GM19239 (cell line): Measurements from ENCODE around the gene CD79B.

Experiments used
- DNase-seq: peaks from one replicate; pipeline ENCODE4 v3.0.0; 2011; ENCODE audit warnings: low spot score; ENCODE audit not compliant: insufficient read length
- FAIRE-seq: peaks from 2 replicates; lab custom pipeline; 2011; peaks lifted over from hg19 to GRCh38; lab: Jason Lieb, UNC

Gene CD79B

DNA sequence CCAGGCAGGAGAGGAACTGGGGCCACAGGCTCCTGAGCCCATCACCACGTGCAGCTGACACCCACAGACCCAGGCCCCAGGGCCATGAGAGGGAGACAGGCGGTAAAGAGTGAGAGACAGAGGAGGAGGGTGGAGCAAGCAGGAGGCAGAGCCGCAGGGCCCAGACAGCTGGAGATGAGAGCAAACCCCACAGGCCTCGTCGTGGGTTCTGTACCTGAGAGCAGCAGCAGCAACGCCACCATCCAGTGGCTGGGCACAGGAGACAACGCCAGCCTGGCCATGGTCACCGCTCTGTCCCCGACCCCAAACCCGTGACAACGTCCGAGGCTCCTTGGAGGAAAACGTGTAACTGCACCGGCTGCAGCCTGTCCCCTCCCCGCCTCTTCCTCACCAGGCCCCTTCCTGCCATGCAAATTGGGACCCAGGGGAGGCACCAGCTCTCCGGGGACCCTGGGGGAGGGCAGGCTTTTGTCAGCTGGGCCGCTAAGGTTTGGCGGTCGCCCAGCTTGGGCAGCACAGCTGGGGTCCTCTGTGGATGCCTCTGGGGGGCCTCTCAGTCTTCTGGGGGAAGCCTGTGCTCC is at the start of gene CD79B:
CD79B (minus strand) TSS at position 351 of the 581 bp plus-strand sequence; CDS start at position 281, 70 bp downstream.
- FAIRE-seq (peak; percentile 95), DNase-seq (peak; percentile 92)

DNA sequence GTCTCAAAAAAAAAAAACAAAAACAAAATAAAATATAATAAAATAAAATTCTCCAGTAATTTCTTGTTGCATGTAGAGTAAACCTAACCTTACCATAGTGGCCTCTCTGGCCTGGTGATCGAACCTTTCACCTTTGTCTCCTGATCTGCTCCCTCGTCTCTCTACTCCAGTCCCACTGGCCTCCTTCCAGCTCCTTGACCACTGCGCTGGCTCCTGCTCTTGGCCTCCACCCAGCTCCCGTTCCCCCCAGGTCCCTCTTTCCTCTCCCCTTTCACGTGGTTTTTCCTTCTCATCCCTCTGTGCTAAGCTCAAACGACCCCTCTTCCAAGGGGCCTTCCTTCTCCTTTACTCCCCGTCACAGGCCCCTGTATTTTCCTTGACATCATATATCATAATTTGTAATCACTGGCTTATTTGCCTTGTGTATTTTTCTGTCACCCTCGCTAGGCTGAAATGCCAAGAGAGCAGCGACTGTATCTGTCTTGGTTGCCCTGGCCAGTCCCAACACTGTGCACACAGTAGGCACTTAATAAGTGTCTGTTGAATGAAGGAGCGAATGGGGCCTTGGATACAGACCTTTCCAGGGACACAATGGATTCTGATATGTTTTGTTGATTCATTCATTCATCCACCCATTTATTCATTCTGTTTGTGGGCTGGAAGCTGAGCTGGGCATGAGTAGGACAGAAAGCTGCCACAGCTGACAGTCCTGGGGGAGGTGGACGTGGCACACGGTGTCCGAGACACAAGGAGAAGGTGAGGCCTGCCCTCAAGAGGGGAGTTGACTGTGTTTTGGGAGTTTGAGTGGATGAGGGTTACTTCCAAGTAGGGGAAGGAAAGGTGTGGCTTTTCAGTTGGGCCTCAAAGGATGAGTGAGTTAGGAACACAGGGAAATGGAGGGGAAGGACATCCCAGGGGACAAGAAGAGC is 46.4 kb upstream of the CD79B start:
- FAIRE-seq: no peak

DNA sequence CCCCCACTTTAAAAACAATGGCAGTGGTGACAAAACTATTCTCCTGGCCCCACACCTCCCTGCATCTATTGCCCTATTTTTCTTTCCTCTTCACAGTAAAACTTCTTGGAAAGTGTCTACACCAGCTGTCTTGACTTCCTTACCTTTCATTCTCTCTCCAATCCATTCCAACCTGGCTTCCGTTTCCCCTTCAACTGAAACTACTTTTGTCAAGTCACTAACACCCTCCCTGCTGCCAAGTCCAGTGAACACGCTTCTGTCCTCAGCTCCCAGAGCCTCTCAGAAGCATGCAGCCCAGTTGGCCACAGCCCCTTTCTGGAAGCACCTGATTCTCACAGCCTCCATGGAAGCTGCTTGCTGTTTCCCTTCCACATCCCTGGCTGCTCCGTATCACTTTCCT is 44.6 kb upstream of the CD79B start:
- no peak for DNase-seq
- no peak for FAIRE-seq

More for the DNA sequence above, 46.4 kb upstream of the CD79B start:
- no peak for DNase-seq

DNA sequence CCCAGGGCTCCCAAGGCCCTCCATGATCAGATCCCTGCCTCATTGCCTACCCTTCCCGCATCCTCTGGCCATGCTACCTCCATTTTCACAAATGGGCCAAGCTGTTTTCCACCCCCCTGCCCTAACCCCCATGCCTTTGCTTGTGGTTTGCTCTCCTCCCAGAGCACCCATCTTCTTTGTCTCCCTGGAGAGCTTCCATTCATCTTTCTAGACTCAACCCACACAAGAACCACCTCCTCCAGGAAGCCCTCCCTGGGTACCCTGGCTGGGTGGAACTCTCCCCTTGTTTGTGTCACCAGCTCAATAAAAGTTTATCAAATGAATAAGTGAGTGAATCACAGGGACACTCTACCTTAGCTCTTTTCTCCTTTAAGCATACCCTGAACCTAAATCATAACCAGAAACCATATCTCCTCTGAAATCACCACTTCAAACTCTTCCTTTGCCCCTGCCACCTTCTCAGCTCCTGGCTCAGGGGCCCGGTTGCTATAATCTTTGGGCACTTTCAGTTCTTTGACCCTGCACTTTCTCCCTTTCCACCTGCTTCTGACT is 43.5 kb upstream of the CD79B start:
- DNase-seq: no peak

DNA sequence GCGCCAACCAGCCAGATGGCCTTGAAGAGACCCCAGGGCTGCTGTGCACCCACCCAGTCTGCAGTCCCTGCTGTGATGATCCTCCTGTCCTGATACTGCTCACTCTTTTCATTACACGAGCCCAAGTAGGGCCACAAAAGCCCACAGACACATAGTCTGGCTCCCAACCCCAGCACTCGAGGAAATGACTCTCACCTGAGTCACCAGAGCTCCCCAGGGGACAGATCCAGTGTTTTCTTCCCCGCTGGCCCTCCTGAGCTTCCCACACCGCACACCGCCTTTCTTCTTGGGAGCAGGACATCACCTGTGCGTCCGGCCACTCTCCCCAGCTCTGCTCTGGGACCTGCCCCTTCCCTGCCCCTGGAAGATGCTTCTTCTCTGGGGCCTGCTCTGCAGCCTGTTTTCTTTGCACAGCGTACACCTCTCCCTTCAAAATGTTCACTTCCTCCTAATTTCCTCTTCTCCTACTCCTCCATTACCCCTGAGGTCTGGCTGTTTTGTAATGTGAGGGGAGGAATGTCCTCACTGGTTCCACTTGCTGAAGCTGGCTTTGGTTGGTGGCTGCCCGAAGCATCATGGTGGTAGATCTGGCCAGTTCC is 42.6 kb upstream of the CD79B start:
- DNase-seq: no peak
- no peak for FAIRE-seq

More for the DNA sequence above, 43.5 kb upstream of the CD79B start:
- no peak for FAIRE-seq

DNA sequence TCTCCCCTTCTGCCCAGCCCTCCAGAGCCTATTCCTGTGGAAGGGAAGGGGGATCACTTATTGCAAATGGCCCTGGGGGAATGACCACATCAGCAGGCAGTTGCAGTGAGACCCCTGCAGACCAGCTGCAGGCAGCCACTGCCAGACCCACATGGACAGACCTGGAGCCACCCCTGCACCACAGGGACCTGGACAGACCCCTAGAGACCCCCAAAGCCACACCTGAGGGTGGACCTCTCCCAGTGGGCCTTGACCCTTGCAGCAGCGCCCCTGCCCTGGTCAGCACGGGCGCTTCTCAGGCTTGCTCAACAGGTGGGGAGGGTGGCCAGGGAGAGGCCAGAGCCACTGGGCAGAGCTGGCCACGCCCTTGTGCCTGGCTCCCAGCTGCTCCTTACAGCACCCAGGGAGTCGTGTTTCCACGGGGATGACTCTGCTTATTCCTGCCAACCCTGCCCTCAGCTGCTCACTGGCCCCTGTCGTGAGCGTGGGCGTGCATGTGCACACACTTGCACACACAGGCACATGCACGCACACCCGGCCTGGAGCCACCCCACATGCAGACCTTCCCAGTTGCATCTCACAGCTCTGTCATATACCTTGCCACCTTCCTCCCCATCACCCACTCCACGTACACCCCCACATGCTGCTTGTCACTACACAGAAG is 41.9 kb upstream of the CD79B start:
- DNase-seq (no peak), FAIRE-seq (no peak)

DNA sequence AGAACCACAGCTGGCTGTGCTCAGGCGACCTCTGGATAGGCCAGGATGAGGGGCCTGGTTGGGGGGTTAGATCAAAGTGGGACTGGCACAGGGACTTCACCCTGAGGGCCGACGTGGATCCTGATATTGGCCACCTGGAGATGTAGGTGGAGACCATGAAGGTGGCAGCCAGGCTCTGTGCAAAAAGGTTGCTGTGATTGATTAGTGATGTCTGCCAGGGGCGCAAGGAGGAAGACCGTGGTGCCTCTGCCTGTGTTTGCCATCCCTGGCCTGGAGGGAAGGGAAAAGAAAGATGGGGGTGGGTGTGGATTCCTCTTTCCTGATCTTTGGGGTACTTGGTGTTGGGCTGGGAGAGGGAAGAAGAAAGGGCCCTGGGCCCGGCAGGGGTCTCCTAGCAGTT is 41.1 kb upstream of the CD79B start:
- DNase-seq: no peak
- no peak for FAIRE-seq

DNA sequence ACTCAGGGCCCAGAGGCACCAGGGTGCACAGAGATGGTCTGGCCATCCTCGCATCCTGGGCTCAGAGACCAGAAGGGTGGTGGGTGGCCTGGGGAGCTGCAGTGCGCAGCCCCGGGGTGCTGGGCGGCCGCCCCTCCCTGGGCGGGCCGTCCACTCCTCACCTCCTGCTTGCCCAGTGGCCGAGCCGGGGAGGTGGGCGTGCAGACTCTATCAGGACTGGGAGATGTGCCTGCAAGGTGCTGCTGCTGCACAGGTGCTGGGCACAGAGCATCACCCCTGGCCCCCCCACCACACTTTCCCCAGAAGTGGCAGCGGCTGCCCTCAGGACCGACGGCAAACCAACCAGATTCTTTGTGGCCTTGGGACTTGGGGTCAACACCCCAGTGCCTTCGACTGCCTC is 40.7 kb upstream of the CD79B start, which contains the start of gene SCN4A:
SCN4A (minus strand) TSS at position 123 of the 400 bp plus-strand sequence; CDS start at position 46, 77 bp downstream.
- no peak for FAIRE-seq
- DNase-seq: no peak

DNA sequence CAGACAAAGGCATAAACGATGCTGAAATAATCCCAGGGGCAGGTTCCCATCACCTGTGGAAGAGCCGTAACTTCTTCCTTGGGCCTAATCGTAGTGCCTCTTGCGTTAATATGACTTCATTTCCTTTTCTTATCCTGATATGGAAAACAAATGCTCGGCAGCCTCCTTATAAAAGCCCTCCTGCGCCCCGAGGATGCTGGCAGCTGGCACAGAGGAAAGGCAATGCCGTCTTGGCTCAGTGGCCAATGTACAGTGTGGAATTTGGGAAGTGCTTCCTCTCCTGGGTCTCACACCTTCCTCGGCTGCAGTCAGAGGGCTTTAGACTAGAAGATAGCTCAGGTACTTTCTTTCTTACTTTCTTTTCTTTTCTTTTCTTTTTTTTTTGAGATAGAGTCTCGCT is 37.1 kb upstream of the CD79B start:
- DNase-seq: no peak
- FAIRE-seq: no peak

DNA sequence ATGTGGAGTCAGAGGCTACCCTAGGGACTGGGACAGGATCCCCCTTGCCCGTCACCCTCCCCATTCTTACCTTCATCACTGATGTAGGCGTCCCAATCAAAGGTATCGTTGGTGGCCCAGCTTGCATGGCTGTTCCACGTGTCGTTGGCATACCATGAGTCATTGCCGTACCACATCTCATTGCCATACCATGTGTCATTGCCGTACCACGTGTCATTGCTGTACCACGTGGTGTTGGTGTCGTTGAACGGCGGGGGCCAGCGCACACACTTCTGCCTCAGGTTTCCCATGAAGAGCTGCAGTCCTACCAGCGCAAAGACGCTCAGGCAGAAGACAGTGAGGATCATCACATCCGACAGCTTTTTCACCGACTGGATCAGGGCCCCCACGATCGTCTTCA is 35.8 kb upstream of the CD79B start:
- no peak for FAIRE-seq
- no peak for DNase-seq

DNA sequence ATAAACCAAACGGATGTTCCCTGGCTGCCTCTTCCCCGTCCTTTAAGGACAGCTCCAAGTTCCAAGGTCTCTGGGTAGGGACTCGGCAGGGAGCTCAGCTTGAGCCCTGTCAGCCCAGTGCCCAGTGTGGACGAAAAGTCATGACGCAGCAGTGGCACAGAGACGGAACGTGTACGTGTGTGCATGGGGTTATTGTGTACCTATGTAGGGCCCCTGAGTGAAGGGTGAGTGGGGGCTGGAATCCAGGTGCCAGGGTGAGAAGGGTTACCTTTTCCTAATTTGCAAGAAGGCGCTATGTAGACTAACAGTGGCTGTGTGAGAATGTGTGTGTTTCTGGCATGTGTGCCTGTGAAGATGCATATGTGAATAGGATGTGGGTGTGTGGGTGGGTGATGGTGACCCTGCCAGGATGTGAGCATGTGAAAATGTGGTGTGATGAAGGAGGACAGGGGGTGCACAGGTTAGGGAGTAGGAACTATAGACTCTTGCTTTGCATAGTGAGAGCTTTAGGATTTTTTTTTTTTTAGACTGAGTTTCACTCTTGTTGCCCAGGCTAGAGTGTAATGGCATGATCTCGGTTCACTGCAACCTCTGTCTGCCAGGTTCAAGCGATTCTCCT is 34.6 kb upstream of the CD79B start:
- DNase-seq: peak; percentile 40

DNA sequence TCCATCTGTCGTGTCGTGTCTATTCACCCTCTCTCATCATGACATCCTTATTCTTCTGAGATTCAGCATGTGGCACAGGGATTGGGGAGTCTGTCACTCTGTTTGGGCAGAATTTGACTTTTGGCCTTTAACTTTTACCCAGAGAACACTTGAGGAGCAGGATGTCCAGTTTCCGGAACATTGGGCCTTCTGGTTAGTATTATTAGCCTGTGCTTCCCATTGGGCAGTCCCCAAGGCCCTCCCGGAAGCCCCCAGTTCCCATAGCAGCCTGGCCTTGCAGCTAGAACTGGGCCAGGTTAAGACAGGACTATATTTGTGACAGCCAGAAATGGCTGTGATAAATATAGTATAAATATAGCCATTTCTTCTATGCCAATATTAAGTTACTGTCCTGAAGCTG is 31.0 kb upstream of the CD79B start:
- FAIRE-seq (no peak), DNase-seq (no peak)

More for the DNA sequence above, 34.6 kb upstream of the CD79B start:
- FAIRE-seq: no peak

DNA sequence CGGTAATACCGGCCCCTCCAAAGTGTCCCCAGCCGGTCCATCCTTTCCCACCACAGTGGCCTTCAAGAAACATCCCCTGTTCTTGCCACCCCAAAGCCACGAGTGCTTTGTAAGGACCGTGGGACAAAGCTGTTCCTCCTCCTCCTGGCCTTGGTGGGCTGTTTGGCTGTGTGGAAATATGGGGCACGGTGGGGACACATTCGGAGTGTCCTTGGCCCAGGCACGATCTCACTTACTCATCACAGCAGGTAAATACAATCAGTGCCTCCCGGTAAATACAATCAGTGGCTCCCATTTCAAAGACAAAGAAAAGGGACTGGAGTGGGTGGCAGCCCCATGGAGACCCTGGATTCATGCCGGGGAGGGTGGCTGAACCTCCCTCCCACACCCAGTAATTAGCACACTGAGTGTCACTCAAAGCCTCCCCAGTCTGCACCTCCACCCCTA is 30.2 kb upstream of the CD79B start:
- FAIRE-seq: no peak
- no peak for DNase-seq

DNA sequence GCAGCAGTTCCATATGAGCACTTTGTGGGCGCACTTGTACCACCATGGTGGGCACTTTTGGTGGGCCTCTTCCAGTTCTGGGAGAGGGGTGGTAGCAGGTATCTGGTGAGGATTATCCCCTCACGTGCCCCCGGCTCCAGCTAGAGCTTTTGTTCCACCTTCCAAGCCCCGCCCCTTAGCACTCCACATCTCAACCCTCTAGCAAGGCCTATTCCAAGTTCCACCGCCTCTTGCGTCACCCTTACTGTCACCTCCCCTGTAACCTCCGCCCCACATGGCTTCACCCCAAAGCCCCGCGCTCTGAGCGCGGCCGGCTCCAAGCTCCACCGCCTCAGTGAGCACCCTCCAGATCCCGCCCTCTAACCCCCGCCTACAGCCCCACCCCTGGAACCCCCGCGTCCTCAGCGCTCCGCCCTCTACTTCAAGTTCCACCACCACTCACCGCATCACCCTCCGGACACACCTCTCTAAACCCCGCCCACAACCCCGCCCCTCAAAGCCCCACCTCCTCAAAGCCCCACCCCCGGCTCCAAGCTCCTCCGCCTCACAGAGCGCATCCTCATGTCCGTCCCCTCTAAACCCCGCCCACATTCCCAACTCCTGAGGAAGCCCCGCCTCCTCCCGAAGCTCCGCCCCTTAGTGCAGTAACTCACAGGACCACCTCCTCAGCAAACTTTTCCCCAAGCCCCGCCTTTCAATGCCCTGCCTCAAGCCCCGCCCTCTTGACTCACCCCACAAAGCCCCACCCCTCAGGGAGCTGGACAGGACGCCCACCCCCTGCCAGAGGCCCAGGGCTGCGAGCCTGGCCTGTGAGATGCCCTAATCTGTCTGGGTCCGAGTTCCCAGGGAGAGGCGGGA is 29.5 kb upstream of the CD79B start:
- DNase-seq: peak; percentile 52
- peak; percentile 37 for FAIRE-seq

DNA sequence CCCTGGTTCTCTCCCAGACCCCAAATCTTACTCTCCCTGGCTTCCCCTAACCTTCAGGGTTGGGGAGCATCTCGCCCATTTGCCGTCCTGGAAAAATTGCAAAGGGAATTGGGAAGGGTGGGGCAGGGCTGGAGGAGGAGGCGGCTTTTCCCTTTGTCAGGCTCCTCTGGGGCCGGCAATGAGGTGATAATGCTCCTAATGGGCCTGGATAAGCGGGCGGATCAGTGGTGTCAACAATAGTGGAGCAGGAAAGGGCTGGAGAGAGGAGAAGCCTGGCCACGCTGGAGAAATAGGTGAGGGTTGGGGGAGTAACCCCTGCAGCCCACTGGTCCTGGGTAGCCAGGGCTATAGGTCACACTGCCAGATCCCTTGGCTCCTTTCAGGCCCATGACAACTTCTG is 28.3 kb upstream of the CD79B start:
- FAIRE-seq (no peak), DNase-seq (no peak)

DNA sequence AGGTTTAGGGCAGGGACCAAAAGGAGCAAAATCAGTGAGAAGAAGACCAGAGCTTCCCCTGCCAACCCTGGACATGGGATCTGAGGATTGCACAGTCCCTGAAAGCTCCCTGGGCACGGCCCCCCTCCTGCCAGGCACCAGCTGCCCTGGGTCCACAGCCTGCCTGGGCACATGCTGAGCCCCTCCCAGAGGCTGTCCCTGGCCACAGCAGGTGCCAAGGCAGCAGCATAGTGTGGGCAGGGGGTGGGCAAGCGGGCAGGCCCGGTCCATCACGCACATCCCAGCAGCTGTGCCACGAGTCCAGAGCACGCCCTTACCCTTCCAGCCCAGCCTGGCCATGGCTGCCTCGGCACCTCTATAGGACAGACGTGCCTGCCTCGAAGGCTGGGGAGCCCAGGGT is 27.9 kb upstream of the CD79B start:
- FAIRE-seq (no peak), DNase-seq (no peak)

DNA sequence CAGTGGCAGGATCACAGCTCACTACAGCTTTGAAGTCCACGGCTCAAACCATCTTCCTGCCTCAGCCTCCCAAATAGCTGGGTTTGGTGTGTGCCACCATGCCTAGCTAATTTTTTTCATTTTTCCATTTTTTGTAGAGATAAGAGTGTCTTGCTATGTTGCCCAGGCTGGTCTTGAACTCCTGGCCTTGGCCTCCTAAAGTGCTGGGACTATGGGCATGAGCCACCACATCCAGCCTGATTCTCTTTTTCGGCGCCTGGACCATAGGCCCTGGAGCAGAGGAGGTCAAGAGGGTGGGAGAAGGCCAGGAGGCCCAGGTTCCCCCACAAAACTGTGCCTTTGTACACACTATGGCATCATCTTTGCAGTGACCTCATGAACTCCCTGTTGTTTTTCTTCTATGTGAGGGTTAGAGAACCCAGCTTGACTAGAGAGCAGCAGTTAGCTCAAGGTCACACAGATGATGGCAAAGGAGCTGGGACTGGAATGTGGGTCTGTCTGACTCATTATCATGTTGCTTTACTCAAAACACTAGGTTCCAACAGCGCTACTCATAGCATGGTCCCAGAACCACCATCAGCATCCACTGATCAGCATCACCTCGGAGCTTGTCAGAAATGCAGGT is 24.3 kb upstream of the CD79B start:
- FAIRE-seq: no peak

DNA sequence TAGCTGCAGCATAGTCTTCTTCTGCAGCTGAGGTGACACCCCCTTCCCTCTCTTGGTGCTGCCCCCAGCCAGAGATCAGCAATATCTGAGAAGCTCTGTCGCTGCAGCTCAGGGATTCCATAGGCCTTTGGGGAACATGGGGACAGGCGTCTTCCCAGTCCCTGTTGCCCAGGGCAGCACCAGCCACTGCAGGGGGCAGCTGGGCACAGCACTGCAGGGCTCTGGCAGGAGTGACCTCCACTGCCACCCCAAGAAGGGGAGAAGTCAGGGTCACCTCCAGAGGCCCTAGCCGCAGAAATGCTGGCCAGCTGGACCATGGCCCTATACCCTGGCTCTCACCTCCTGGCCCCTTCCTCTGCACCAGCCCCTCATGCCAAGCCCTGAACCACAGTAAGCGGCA is 23.7 kb upstream of the CD79B start:
- no peak for DNase-seq
- no peak for FAIRE-seq

More for the DNA sequence above, 24.3 kb upstream of the CD79B start:
- DNase-seq: no peak
